Measurements from ENCODE around the gene HCAR1.

Gene HCAR1

GRCh38 chr12:122743895-122744525, 13.4 kb upstream of the HCAR1 start:
- Histone ChIP-seq H4K20me1 (ENCODE audit: insufficient read depth) (no peaks in the 10 kb centered on the region), H3K9ac (no peak overlapping the region), H3K27ac (no peak overlapping the region), H3K36me3 (ENCODE audit: insufficient read depth) (no peaks in the 10 kb centered on the region), H3K27me3 (ENCODE audit: insufficient read depth, low read depth) (no peaks in the 10 kb centered on the region), H3K4me3 (IDR thresholded peaks at IDR 0.05; ENCODE audit: insufficient read depth, low read depth, low read length) (no peak overlapping the region), H3K4me1 (ENCODE audit: low read depth, poor library complexity, severe bottlenecking) (no peaks in the 10 kb centered on the region), H3K79me2 (ENCODE audit: insufficient read depth, low read depth) (no peaks in the 10 kb centered on the region), H2AFZ (ENCODE audit: low read depth) (no peak overlapping the region), H3K4me2 (no peak overlapping the region)
- TF ChIP-seq CTCF (conservative IDR thresholded peaks at IDR 0.05; ENCODE audit: low read depth, low read length) = no peak

- Histone ChIP-seq H2AFZ (ENCODE audit: low read depth) (no peak overlapping the region), H3K27me3 (ENCODE audit: insufficient read depth, low read depth) (no peaks in the 10 kb centered on the region), H3K36me3 (ENCODE audit: insufficient read depth) (no peaks in the 10 kb centered on the region), H3K9ac (no peak overlapping the region), H3K27ac (no peak overlapping the region), H4K20me1 (ENCODE audit: insufficient read depth) (no peaks in the 10 kb centered on the region), H3K4me2 (no peak overlapping the region), H3K4me1 (ENCODE audit: low read depth, poor library complexity, severe bottlenecking) (no peaks in the 10 kb centered on the region), H3K4me3 (IDR thresholded peaks at IDR 0.05; ENCODE audit: insufficient read depth, low read depth, low read length) (no peak overlapping the region), H3K79me2 (ENCODE audit: insufficient read depth, low read depth) (no peaks in the 10 kb centered on the region)
- no peak for TF ChIP-seq CTCF (conservative IDR thresholded peaks at IDR 0.05; ENCODE audit: low read depth, low read length)
Observed at GRCh38 chr12:122740351-122740750, 9.7 kb upstream of the HCAR1 start.

GRCh38 chr12:122738571-122738970, 7.9 kb upstream of the HCAR1 start:
- Histone ChIP-seq H3K79me2 (ENCODE audit: insufficient read depth, low read depth) (no peaks in the 10 kb centered on the region), H3K27ac (no peak overlapping the region), H2AFZ (ENCODE audit: low read depth) (no peak overlapping the region), H3K4me2 (no peak overlapping the region), H3K4me3 (IDR thresholded peaks at IDR 0.05; ENCODE audit: insufficient read depth, low read depth, low read length) (no peak overlapping the region), H3K4me1 (ENCODE audit: low read depth, poor library complexity, severe bottlenecking) (no peaks in the 10 kb centered on the region), H3K27me3 (ENCODE audit: insufficient read depth, low read depth) (no peaks in the 10 kb centered on the region), H3K9ac (no peak overlapping the region), H4K20me1 (ENCODE audit: insufficient read depth) (no peaks in the 10 kb centered on the region), H3K36me3 (ENCODE audit: insufficient read depth) (no peaks in the 10 kb centered on the region)
- no peak for TF ChIP-seq CTCF (conservative IDR thresholded peaks at IDR 0.05; ENCODE audit: low read depth, low read length)

- H3K4me1 ChIP-seq (ENCODE audit: low read depth, poor library complexity, severe bottlenecking) = no peaks in the 10 kb centered on the region
- H3K4me3 ChIP-seq (IDR thresholded peaks at IDR 0.05; ENCODE audit: insufficient read depth, low read depth, low read length) = no peak overlapping the region
- TF ChIP-seq CTCF (conservative IDR thresholded peaks at IDR 0.05; ENCODE audit: low read depth, low read length) = no peak
- H3K27ac ChIP-seq = no peak overlapping the region
- H3K9ac ChIP-seq = no peak overlapping the region
- H3K27me3 ChIP-seq (ENCODE audit: insufficient read depth, low read depth) = no peaks in the 10 kb centered on the region
- H2AFZ ChIP-seq (ENCODE audit: low read depth) = no peak overlapping the region
- no peaks in the 10 kb centered on the region for H3K36me3 ChIP-seq (ENCODE audit: insufficient read depth)
- H3K79me2 ChIP-seq (ENCODE audit: insufficient read depth, low read depth) = no peaks in the 10 kb centered on the region
- H3K4me2 ChIP-seq = no peak overlapping the region
- H4K20me1 ChIP-seq (ENCODE audit: insufficient read depth) = no peaks in the 10 kb centered on the region
Observed at GRCh38 chr12:122732611-122733010, 2.0 kb upstream of the HCAR1 start.
